ENCODE data around the gene LIPT1. TPM values are rescaled to one million over a fixed set of nuclear protein-coding genes. Genes with fewer than 3 reads are reported as not detected.
A peak's percentile ranks its signal among the peaks of the same experiment; 100 is the strongest.

The LIPT1 gene
- total RNA-seq, 1 donor from 2014 or later: 3.4 TPM

GRCh38 chr2:99183025-99183424 lies 28.3 kb downstream of the LIPT1 start:
- no peak overlapping the region for H3K27ac Mint-ChIP-seq (ENCODE audit: unreplicated experiment)
- no peaks in the 10 kb centered on the region for H3K9me3 ChIP-seq (ENCODE audit: insufficient read depth, low read depth, low read length)
- H3K9me3 Mint-ChIP-seq (ENCODE audit: unreplicated experiment): no peaks in the 10 kb centered on the region
- no peaks in the 10 kb centered on the region for H3K36me3 ChIP-seq (ENCODE audit: insufficient read depth, low read length)
- DNase-seq (ENCODE audit: low read depth) (no peak), FAIRE-seq (no peak)
- H3K27ac ChIP-seq (ENCODE audit: low read depth, low read length): no peak overlapping the region
- H3K9ac ChIP-seq (ENCODE audit: low read length): no peak overlapping the region
- peaks cover 97% of the 10 kb centered on the region for H3K79me2 ChIP-seq (ENCODE audit: insufficient read depth, low read length)
- H3K4me1 Mint-ChIP-seq (ENCODE audit: low read depth, unreplicated experiment): peaks cover 15% of the 10 kb centered on the region
- H3K36me3 Mint-ChIP-seq (ENCODE audit: low read depth, unreplicated experiment): no peaks in the 10 kb centered on the region
- H3K27me3 ChIP-seq (ENCODE audit: insufficient read depth, low read length): no peaks in the 10 kb centered on the region
- TF ChIP-seq CTCF (IDR thresholded peaks at IDR 0.05; ENCODE audit: insufficient read depth, low read depth, low read length) (no peak), EZH2 (IDR thresholded peaks at IDR 0.05; ENCODE audit: insufficient read depth, low read length) (no peak)
- no peak overlapping the region for H3K4me3 ChIP-seq (ENCODE audit: insufficient read depth, low read depth, low read length)
- peaks cover 23% of the 10 kb centered on the region for H4K20me1 ChIP-seq (ENCODE audit: insufficient read depth, low read length)
- H3K4me1 ChIP-seq (ENCODE audit: insufficient read depth, low read length): peaks cover 2% of the 10 kb centered on the region
- H3K27me3 Mint-ChIP-seq (ENCODE audit: low read depth, unreplicated experiment): no peaks in the 10 kb centered on the region
- no peak overlapping the region for H3K4me2 ChIP-seq (ENCODE audit: low read length)
- no peak overlapping the region for H2AFZ ChIP-seq (ENCODE audit: low read depth, low read length)
- H3K4me3 Mint-ChIP-seq (ENCODE audit: unreplicated experiment): peak overlapping the region; percentile 3

GRCh38 chr2:99184811-99185210 lies 30.0 kb downstream of the LIPT1 start:
- TF ChIP-seq EZH2 (IDR thresholded peaks at IDR 0.05; ENCODE audit: insufficient read depth, low read length) (no peak), CTCF (IDR thresholded peaks at IDR 0.05; ENCODE audit: insufficient read depth, low read depth, low read length) (no peak)
- Histone ChIP-seq H3K36me3 (ENCODE audit: insufficient read depth, low read length) (peaks cover 7% of the 10 kb centered on the region), H3K9me3 (ENCODE audit: insufficient read depth, low read depth, low read length) (no peaks in the 10 kb centered on the region), H3K79me2 (ENCODE audit: insufficient read depth, low read length) (peaks cover 92% of the 10 kb centered on the region), H3K27ac (ENCODE audit: low read depth, low read length) (no peak overlapping the region), H2AFZ (ENCODE audit: low read depth, low read length) (no peak overlapping the region), H3K4me1 (ENCODE audit: insufficient read depth, low read length) (no peaks in the 10 kb centered on the region), H3K9ac (ENCODE audit: low read length) (no peak overlapping the region), H4K20me1 (ENCODE audit: insufficient read depth, low read length) (peaks cover 16% of the 10 kb centered on the region), H3K27me3 (ENCODE audit: insufficient read depth, low read length) (no peaks in the 10 kb centered on the region), H3K4me3 (ENCODE audit: insufficient read depth, low read depth, low read length) (no peak overlapping the region), H3K4me2 (ENCODE audit: low read length) (no peak overlapping the region)
- no peaks in the 10 kb centered on the region for H3K27me3 Mint-ChIP-seq (ENCODE audit: low read depth, unreplicated experiment)
- no peak overlapping the region for H3K27ac Mint-ChIP-seq (ENCODE audit: unreplicated experiment)
- H3K36me3 Mint-ChIP-seq (ENCODE audit: low read depth, unreplicated experiment): peaks cover 2% of the 10 kb centered on the region
- FAIRE-seq (no peak), DNase-seq (ENCODE audit: low read depth) (no peak)
- H3K9me3 Mint-ChIP-seq (ENCODE audit: unreplicated experiment): no peaks in the 10 kb centered on the region
- no peak overlapping the region for H3K4me3 Mint-ChIP-seq (ENCODE audit: unreplicated experiment)
- peaks cover 5% of the 10 kb centered on the region for H3K4me1 Mint-ChIP-seq (ENCODE audit: low read depth, unreplicated experiment)

DNA sequence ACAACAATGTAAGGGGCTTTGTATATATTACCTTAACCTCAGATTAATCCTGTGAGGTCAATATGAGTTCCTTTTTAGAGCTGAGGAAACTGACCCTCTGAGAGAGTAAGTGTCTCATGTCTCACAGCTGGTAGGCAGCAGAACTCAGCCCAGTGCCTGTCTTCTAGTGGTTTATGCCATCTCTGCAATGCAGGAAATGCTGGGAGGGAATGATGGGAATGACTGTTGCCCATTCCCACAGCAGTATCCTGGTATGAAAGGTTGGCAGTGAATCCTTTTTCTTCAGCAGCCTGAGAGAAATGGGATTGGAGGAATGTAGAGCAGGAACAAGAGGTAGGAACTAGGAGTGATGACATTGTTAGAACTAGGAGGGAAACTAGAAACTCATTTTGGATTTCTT lies 32.2 kb downstream of the LIPT1 start:
- no peak for FAIRE-seq
- H3K4me3 Mint-ChIP-seq (ENCODE audit: unreplicated experiment): no peak overlapping the region
- no peak overlapping the region for H3K9ac ChIP-seq (ENCODE audit: low read length)
- no peak overlapping the region for H2AFZ ChIP-seq (ENCODE audit: low read depth, low read length)
- no peak overlapping the region for H3K27ac ChIP-seq (ENCODE audit: low read depth, low read length)
- no peaks in the 10 kb centered on the region for H3K27me3 ChIP-seq (ENCODE audit: insufficient read depth, low read length)
- no peaks in the 10 kb centered on the region for H3K9me3 ChIP-seq (ENCODE audit: insufficient read depth, low read depth, low read length)
- H3K4me2 ChIP-seq (ENCODE audit: low read length): no peak overlapping the region
- H3K27me3 Mint-ChIP-seq (ENCODE audit: low read depth, unreplicated experiment): no peaks in the 10 kb centered on the region
- H3K9me3 Mint-ChIP-seq (ENCODE audit: unreplicated experiment): no peaks in the 10 kb centered on the region
- H3K36me3 ChIP-seq (ENCODE audit: insufficient read depth, low read length): peaks cover 9% of the 10 kb centered on the region
- H3K4me1 Mint-ChIP-seq (ENCODE audit: low read depth, unreplicated experiment): peaks cover 4% of the 10 kb centered on the region
- no peaks in the 10 kb centered on the region for H3K4me1 ChIP-seq (ENCODE audit: insufficient read depth, low read length)
- H4K20me1 ChIP-seq (ENCODE audit: insufficient read depth, low read length): peaks cover 23% of the 10 kb centered on the region
- no peak overlapping the region for H3K4me3 ChIP-seq (ENCODE audit: insufficient read depth, low read depth, low read length)
- TF ChIP-seq CTCF (IDR thresholded peaks at IDR 0.05; ENCODE audit: insufficient read depth, low read depth, low read length) (no peak), EZH2 (IDR thresholded peaks at IDR 0.05; ENCODE audit: insufficient read depth, low read length) (no peak)
- no peak for DNase-seq (ENCODE audit: low read depth)
- peaks cover 7% of the 10 kb centered on the region for H3K36me3 Mint-ChIP-seq (ENCODE audit: low read depth, unreplicated experiment)
- H3K27ac Mint-ChIP-seq (ENCODE audit: unreplicated experiment): no peak overlapping the region
- H3K79me2 ChIP-seq (ENCODE audit: insufficient read depth, low read length): peaks cover 78% of the 10 kb centered on the region

Data from astrocyte (in vitro differentiated cells and primary cell).